ENCODE results near the gene SLC30A5. TPM values are rescaled to one million over a fixed set of nuclear protein-coding genes. Genes with fewer than 3 reads are reported as not detected.

Gene SLC30A5
- total and polyA plus RNA-seq, 2 experiments from 2014 or later: 63.2 to 66.8 TPM

DNA sequence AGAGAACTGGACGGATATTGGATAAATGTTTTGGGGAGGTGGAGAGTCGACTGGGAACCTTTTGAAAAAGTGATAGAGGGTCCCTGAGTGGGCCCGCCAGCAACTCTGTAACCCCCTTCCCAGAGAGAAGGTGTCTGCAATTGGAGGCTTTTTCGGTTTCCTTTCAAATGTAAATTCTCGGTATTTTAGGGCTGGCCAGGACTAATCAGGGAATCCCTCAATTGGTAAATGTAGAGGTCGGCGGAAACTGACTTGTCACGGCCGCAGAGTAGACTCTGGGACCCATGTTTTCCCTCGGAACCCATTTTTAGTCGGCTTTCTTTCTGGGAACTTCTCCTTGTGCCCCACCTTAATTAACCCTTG lies 73.7 kb downstream of the SLC30A5 start:
- H3K9me2 ChIP-seq (ENCODE audit: insufficient read depth): no peaks in the 10 kb centered on the region
- peak overlapping the region; percentile 60 for H3K27ac ChIP-seq
- no peaks in the 10 kb centered on the region for H3K27me3 ChIP-seq (replicated peaks; ENCODE audit: insufficient read depth)
- H3K9me3 ChIP-seq (ENCODE audit: low read depth): no peaks in the 10 kb centered on the region
- H3K36me3 ChIP-seq (ENCODE audit: low read depth): 0 out of 2 replicates have a peak, but pooled peaks cover 7% of the 10 kb centered on the region
- 0 out of 2 replicates have a peak, but pooled peaks cover 7% of the 10 kb centered on the region for H3K4me1 ChIP-seq (ENCODE audit: insufficient read depth)
- H4K20me1 ChIP-seq (ENCODE audit: insufficient read depth): no peaks in the 10 kb centered on the region
- H3K9ac ChIP-seq: peak overlapping the region; percentile 83
- peak overlapping the region; percentile 94 for H2AFZ ChIP-seq
- H3K79me2 ChIP-seq (ENCODE audit: insufficient read depth): peaks cover 49% of the 10 kb centered on the region
- WGBS, 2 experiments (ENCODE audit: low coverage in 1 of 2, low lambda C conversion rate in 2 of 2, missing lambda C conversion rate in 2 of 2): 2 to 5% methylated on average over 11 of the region's 11 CpGs
- peak overlapping the region; percentile 92 for H3K4me3 ChIP-seq
- H3F3A ChIP-seq (ENCODE audit: insufficient read depth): no peaks in the 10 kb centered on the region
- H3K4me2 ChIP-seq (ENCODE audit: unreplicated experiment): peak overlapping the region; percentile 86
- TF ChIP-seq EZH2 (IDR thresholded peaks at IDR 0.05; ENCODE audit: insufficient read depth, poor library complexity, severe bottlenecking) (no peak), EZH2phosphoT487 (IDR thresholded peaks at IDR 0.05; ENCODE audit: insufficient read depth, low read depth) (no peak)
- in situ Hi-C loops (cut with MboI): no loop called here
- DNase-seq: peak; percentile 58

DNA sequence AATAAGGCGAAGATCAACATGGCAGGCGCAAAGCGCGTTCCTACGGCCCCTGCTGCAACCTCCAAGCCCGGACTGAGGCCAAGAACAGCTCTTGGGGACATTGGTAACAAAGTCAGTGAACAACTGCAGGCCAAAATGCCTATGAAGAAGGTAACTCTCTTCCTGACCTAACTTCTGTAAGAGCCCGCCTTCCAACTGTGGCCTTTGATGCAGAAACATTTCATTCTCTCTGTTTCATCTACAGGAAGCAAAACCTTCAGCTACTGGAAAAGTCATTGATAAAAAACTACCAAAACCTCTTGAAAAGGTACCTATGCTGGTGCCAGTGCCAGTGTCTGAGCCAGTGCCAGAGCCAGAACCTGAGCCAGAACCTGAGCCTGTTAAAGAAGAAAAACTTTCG lies 74.1 kb downstream of the SLC30A5 start:
- peaks cover 49% of the 10 kb centered on the region for H3K79me2 ChIP-seq (ENCODE audit: insufficient read depth)

DNA sequence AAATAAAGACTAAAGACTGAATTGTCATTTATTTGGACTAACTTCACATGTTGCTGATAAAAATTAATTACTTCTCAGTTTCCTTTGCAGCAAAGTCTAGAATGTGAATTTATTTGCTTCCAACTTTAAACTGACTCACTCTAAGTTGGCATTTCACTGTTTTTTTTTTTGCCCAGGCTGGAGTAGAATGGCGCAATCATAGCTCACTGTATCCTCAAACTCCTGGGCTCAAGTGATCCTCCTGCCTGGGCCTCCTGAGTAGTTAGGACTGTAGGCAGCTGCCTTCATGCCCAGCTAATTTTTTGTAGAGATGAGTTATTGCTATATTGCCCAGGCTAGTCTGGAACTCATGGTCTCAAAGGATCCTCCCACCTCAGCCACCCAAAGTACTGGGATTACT lies 76.7 kb downstream of the SLC30A5 start:
- Histone ChIP-seq H3K79me2 (ENCODE audit: insufficient read depth) (peaks cover 49% of the 10 kb centered on the region), H2AFZ (no peak overlapping the region), H3K9ac (no peak overlapping the region), H4K20me1 (ENCODE audit: insufficient read depth) (no peaks in the 10 kb centered on the region), H3K4me2 (ENCODE audit: unreplicated experiment) (no peak overlapping the region), H3K4me3 (no peak overlapping the region), H3K9me3 (ENCODE audit: low read depth) (no peaks in the 10 kb centered on the region), H3K9me2 (ENCODE audit: insufficient read depth) (no peaks in the 10 kb centered on the region), H3K4me1 (ENCODE audit: insufficient read depth) (0 out of 2 replicates have a peak, but pooled peaks cover 7% of the 10 kb centered on the region), H3K36me3 (ENCODE audit: low read depth) (peaks cover 17% of the 10 kb centered on the region; the same call in 1 of the 2 replicates), H3F3A (ENCODE audit: insufficient read depth) (no peaks in the 10 kb centered on the region), H3K27me3 (replicated peaks; ENCODE audit: insufficient read depth) (no peaks in the 10 kb centered on the region), H3K27ac (no peak overlapping the region)
- peak; percentile 37 for DNase-seq
- TF ChIP-seq EZH2 (IDR thresholded peaks at IDR 0.05; ENCODE audit: insufficient read depth, poor library complexity, severe bottlenecking) (no peak), EZH2phosphoT487 (IDR thresholded peaks at IDR 0.05; ENCODE audit: insufficient read depth, low read depth) (no peak)
- WGBS, 2 experiments (ENCODE audit: low coverage in 1 of 2, low lambda C conversion rate in 2 of 2, missing lambda C conversion rate in 2 of 2): 94 to 96% methylated on average over 1 of the region's 1 CpG
- in situ Hi-C loops (cut with MboI): no loop called here

More for the DNA sequence above, 74.1 kb downstream of the SLC30A5 start:
- Histone ChIP-seq H3K4me1 (ENCODE audit: insufficient read depth) (0 out of 2 replicates have a peak, but pooled peaks cover 7% of the 10 kb centered on the region), H3K4me2 (ENCODE audit: unreplicated experiment) (peak overlapping the region; percentile 86), H3K36me3 (ENCODE audit: low read depth) (0 out of 2 replicates have a peak, but pooled peaks cover 7% of the 10 kb centered on the region), H3K27ac (peak overlapping the region; percentile 60), H2AFZ (peak overlapping the region; percentile 94), H3K4me3 (peak overlapping the region; percentile 92), H4K20me1 (ENCODE audit: insufficient read depth) (no peaks in the 10 kb centered on the region), H3K9ac (peak overlapping the region; percentile 83), H3K27me3 (replicated peaks; ENCODE audit: insufficient read depth) (no peaks in the 10 kb centered on the region), H3F3A (ENCODE audit: insufficient read depth) (no peaks in the 10 kb centered on the region), H3K9me3 (ENCODE audit: low read depth) (no peaks in the 10 kb centered on the region), H3K9me2 (ENCODE audit: insufficient read depth) (no peaks in the 10 kb centered on the region)
- DNase-seq: peak; percentile 8
- WGBS, 2 experiments (ENCODE audit: low coverage in 1 of 2, low lambda C conversion rate in 2 of 2, missing lambda C conversion rate in 2 of 2): 47 to 51% methylated on average over 8 of the region's 8 CpGs
- in situ Hi-C loops (cut with MboI): no loop called here
- no peak for TF ChIP-seq EZH2phosphoT487 (IDR thresholded peaks at IDR 0.05; ENCODE audit: insufficient read depth, low read depth)
- no peak for TF ChIP-seq EZH2 (IDR thresholded peaks at IDR 0.05; ENCODE audit: insufficient read depth, poor library complexity, severe bottlenecking)

DNA sequence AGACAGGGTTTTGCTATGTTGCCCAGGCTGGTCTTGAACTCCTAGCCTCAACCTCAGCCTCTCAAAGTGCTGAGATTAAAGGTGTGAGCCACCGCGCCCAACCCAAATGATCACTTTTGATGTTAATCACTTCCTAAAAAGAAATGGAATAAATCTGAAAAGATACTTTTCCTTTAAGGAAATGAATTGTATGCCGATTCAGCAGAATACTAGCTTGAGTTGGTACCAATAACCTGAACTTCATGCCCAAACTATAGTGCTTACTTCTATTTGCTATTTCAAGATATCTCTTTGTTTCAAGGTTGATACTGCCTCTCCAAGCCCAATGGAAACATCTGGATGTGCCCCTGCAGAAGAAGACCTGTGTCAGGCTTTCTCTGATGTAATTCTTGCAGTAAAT lies 77.2 kb downstream of the SLC30A5 start:
- H3K79me2 ChIP-seq (ENCODE audit: insufficient read depth): peaks cover 49% of the 10 kb centered on the region
- H4K20me1 ChIP-seq (ENCODE audit: insufficient read depth): no peaks in the 10 kb centered on the region
- no peak overlapping the region for H3K9ac ChIP-seq
- H3K27me3 ChIP-seq (replicated peaks; ENCODE audit: insufficient read depth): no peaks in the 10 kb centered on the region
- 0 out of 2 replicates have a peak, but pooled peaks cover 7% of the 10 kb centered on the region for H3K4me1 ChIP-seq (ENCODE audit: insufficient read depth)
- TF ChIP-seq EZH2phosphoT487 (IDR thresholded peaks at IDR 0.05; ENCODE audit: insufficient read depth, low read depth) (no peak), EZH2 (IDR thresholded peaks at IDR 0.05; ENCODE audit: insufficient read depth, poor library complexity, severe bottlenecking) (no peak)
- no peak overlapping the region for H3K27ac ChIP-seq
- H2AFZ ChIP-seq: no peak overlapping the region
- H3K9me2 ChIP-seq (ENCODE audit: insufficient read depth): no peaks in the 10 kb centered on the region
- DNase-seq: no peak
- H3K9me3 ChIP-seq (ENCODE audit: low read depth): no peaks in the 10 kb centered on the region
- no peaks in the 10 kb centered on the region for H3F3A ChIP-seq (ENCODE audit: insufficient read depth)
- in situ Hi-C loops (cut with MboI): no loop called here
- H3K4me3 ChIP-seq: no peak overlapping the region
- H3K4me2 ChIP-seq (ENCODE audit: unreplicated experiment): no peak overlapping the region
- WGBS, 2 experiments (ENCODE audit: low coverage in 1 of 2, low lambda C conversion rate in 2 of 2, missing lambda C conversion rate in 2 of 2): 81 to 87% methylated on average over 3 of the region's 3 CpGs
- H3K36me3 ChIP-seq (ENCODE audit: low read depth): peaks cover 17% of the 10 kb centered on the region; the same call in 1 of the 2 replicates

Small RNA genes within 50 kb of the gene (small RNA-seq; reads per million reads assigned to genes)
- not detected for gene SNORA50D (ENCODE audit: low read depth, low replicate concordance)
- gene SUMO2P4 (ENCODE audit: low read depth, low replicate concordance): not detected

Other genes with a start within 250 kb of the SLC30A5 start
- gene CCNB1, start 73.1 kb downstream of the SLC30A5 start, total RNA-seq (2014; rRNA removed; shearing (Covaris generic)): 66.7 and 73.6 TPM in 2 replicates
- gene CCNB1, start 73.1 kb downstream of the SLC30A5 start, polyA plus RNA-seq (2016; fragmentation: Nextera tagmentation; extraction: Ambion mirVana): 94.3 and 94.6 TPM in 2 replicates
- 14.7 and 16.7 TPM in 2 replicates for gene CENPH, start 95.6 kb downstream of the SLC30A5 start, total RNA-seq (2014; rRNA removed; shearing (Covaris generic))
- 11.0 and 12.5 TPM in 2 replicates for gene CENPH, start 95.6 kb downstream of the SLC30A5 start, polyA plus RNA-seq (2016; fragmentation: Nextera tagmentation; extraction: Ambion mirVana)
- gene CDK7, start 140.9 kb downstream of the SLC30A5 start, total RNA-seq (2014; rRNA removed; shearing (Covaris generic)): 48.9 and 60.4 TPM in 2 replicates
- gene CDK7, start 140.9 kb downstream of the SLC30A5 start, polyA plus RNA-seq (2016; fragmentation: Nextera tagmentation; extraction: Ambion mirVana): 55.7 and 58.9 TPM in 2 replicates
- gene CCDC125, start 238.8 kb downstream of the SLC30A5 start, total RNA-seq (2014; rRNA removed; shearing (Covaris generic)): 0.97 and 1.9 TPM in 2 replicates
- 2.6 TPM in 2 replicates for gene CCDC125, start 238.8 kb downstream of the SLC30A5 start, polyA plus RNA-seq (2016; fragmentation: Nextera tagmentation; extraction: Ambion mirVana)